Panc1 (cell line): ENCODE results near the gene KNTC1.

Source experiments
- CTCF ChIP-seq: fragments of 450-650 bp; IDR thresholded peaks from 2 replicates; pipeline ENCODE4 v1.5.1; 2017; ENCODE audit warnings: mild to moderate bottlenecking
- REST ChIP-seq, 2 experiments: IDR thresholded peaks; 2 replicates each; pipeline ENCODE4 v1.6.1; 2011 to 2012; ENCODE audit warnings: low read depth in 2 of 2, control low read depth in 1 of 2, low read length in 1 of 2, mild to moderate bottlenecking in 1 of 2, moderate library complexity in 1 of 2; ENCODE audit not compliant: insufficient read depth in 1 of 2
- SIN3A ChIP-seq: IDR thresholded peaks from 2 replicates; pipeline ENCODE4 v1.6.1; 2012; ENCODE audit warnings: low read depth, mild to moderate bottlenecking, low read length, moderate library complexity, borderline replicate concordance; ENCODE audit not compliant: insufficient read depth

- no peak for TF ChIP-seq REST (IDR thresholded peaks at IDR 0.05; ENCODE audit: insufficient read depth in 1 of 2, low read depth in 2 of 2, low read length in 1 of 2)
- no peak for TF ChIP-seq CTCF
- no peak for TF ChIP-seq SIN3A
Measured at GRCh38 chr12:122614839-122615238, 87.8 kb downstream of the KNTC1 start.
